GM12878 (cell line): ENCODE measurements around the gene NAT9. TPM values are rescaled to one million over a fixed set of nuclear protein-coding genes. Genes with fewer than 3 reads are reported as not detected.

Source experiments
- ATAC-seq: fragments of 200-7000 bp; cut with Tn5 transposase; 3 replicates; pipeline ENCODE4 v1.9.1; 2020; ENCODE audit warnings: mild to moderate bottlenecking, moderate library complexity
- BruUV-seq: library from RNA; stranded (reverse); fragments of 400-500 nt; replicated peaks from 2 replicates; lab custom pipeline; 2021; lab: Mats Ljungman, UMichigan
- CTCF ChIA-PET: fragments of 300-600 bp; sonication (Branson Sonifier 250); formaldehyde crosslinking; extraction: SDS; loops from one replicate; lab custom pipeline; 2021; ENCODE audit warnings: inconsistent platforms; lab: Yijun Ruan, JAX
- POLR2A ChIA-PET: fragments of 350-600 bp; formaldehyde crosslinking; extraction: SDS; loops from one replicate; lab custom pipeline; 2021; ENCODE audit warnings: inconsistent platforms; lab: Charles Lee
- RAD21 ChIA-PET: fragments of 300-600 bp; sonication (Branson Sonifier 250); formaldehyde crosslinking; loops from one replicate; lab custom pipeline; 2023; ENCODE audit warnings: antibody characterized with exemption; ENCODE audit not compliant: unreplicated experiment; lab: Charles Lee
- SMC1A ChIA-PET: fragments of 300-600 bp; sonication (Branson Sonifier 250); formaldehyde crosslinking; loops from one replicate; lab custom pipeline; 2023; ENCODE audit not compliant: unreplicated experiment, uncharacterized antibody; lab: Charles Lee
- DNase-seq: peaks from one replicate; pipeline ENCODE4 v3.0.0-alpha.2; 2011; ENCODE audit warnings: low read depth, low spot score
- FAIRE-seq: peaks from 3 replicates; lab custom pipeline; 2011; peaks lifted over from hg19 to GRCh38; lab: Jason Lieb, UNC
- H2AFZ ChIP-seq: 2 replicates; pipeline ENCODE4 v1.6.0; 2011; ENCODE audit warnings: low read depth, low read length, control low read depth; ENCODE audit not compliant: control insufficient read depth
- H3K27ac ChIP-seq: 2 replicates; pipeline ENCODE4 v1.5.1; 2011; ENCODE audit warnings: control low read depth; ENCODE audit not compliant: control insufficient read depth, insufficient read depth
- H3K27me3 ChIP-seq, 2 experiments: replicated peaks in 1 of 2; 2 replicates each; pipeline versions ENCODE4 v1.6.0 to v1.6.1; 2011; ENCODE audit warnings: low read length in 1 of 2; ENCODE audit not compliant: control insufficient read depth in 2 of 2, insufficient read depth in 2 of 2
- H3K36me3 ChIP-seq, 2 experiments: 2 replicates each; pipeline ENCODE4 v1.5.1; 2011; ENCODE audit warnings: low read length in 1 of 2; ENCODE audit not compliant: control insufficient read depth in 2 of 2, insufficient read depth in 2 of 2
- H3K4me1 ChIP-seq: 2 replicates; pipeline ENCODE4 v1.6.1; 2011; ENCODE audit warnings: mild to moderate bottlenecking, low read length, moderate library complexity, mixed read lengths; ENCODE audit not compliant: control insufficient read depth, insufficient read depth
- H3K4me2 ChIP-seq: 2 replicates; pipeline ENCODE4 v1.6.0; 2011; ENCODE audit warnings: control low read depth; ENCODE audit not compliant: control insufficient read depth, insufficient read depth
- H3K4me3 ChIP-seq: fragments of 200-600 bp; sonication (generic); 2 replicates; pipeline ENCODE4 v1.5.1; 2016
- H3K79me2 ChIP-seq: 2 replicates; pipeline ENCODE4 v1.6.0; 2011; ENCODE audit warnings: low read length; ENCODE audit not compliant: control insufficient read depth, insufficient read depth
- H3K9ac ChIP-seq: 2 replicates; pipeline ENCODE4 v1.8.0; 2011; ENCODE audit warnings: low read length, control low read depth, mixed read lengths; ENCODE audit not compliant: control insufficient read depth, insufficient read depth
- H3K9me3 ChIP-seq: replicated peaks from 3 replicates; pipeline ENCODE4 v1.5.1; 2011; ENCODE audit warnings: mild to moderate bottlenecking, low read length; ENCODE audit not compliant: control insufficient read depth, insufficient read depth
- H4K20me1 ChIP-seq: 2 replicates; pipeline ENCODE4 v1.6.0; 2011; ENCODE audit not compliant: control insufficient read depth, insufficient read depth
- EP300 ChIP-seq, 2 experiments: fragments of 150-350 bp in 1 of 2; IDR thresholded peaks; 2 replicates each; pipeline ENCODE4 v1.6.1; 2011 to 2012; ENCODE audit warnings: low read depth in 2 of 2, low read length in 2 of 2, borderline replicate concordance in 1 of 2, improper control_type of control experiment in 1 of 2, inconsistent platforms in 1 of 2; ENCODE audit not compliant: control insufficient read depth in 1 of 2
- IRF5 ChIP-seq: fragments of 450-650 bp; IDR thresholded peaks from 2 replicates; pipeline ENCODE4 v1.6.1; 2017; ENCODE audit warnings: borderline replicate concordance
- WGBS: methylation state at CpG from one replicate; pipeline ENCODE4 v1.1.6; 2016; ENCODE audit warnings: low lambda C conversion rate; ENCODE audit not compliant: insufficient replicate concordance, insufficient coverage; ENCODE audit errors: missing lambda C conversion rate; 5-methylcytosine and 5-hydroxymethylcytosine counted together
- in situ Hi-C: fragments of 300-500 bp; cut with MboI; formaldehyde crosslinking; loops from 9 replicates; pipeline ENCODE4 v1.14.3; 2018; ENCODE audit warnings: mixed read lengths
- intact Hi-C: fragments of 100-400 bp; cut with micrococcal nuclease; formaldehyde crosslinking; loops from one replicate; pipeline ENCODE4 v1.14.2; 2022; ENCODE audit not compliant: unreplicated experiment
- polyA plus RNA-seq, 11 experiments: library from polyadenylated mRNA; depleted of rRNA in 4 of 11; unstranded in 6 of 11; stranded (reverse) in 5 of 11; fragments of >200 nt; fragmentation: Nextera tagmentation in 4 of 11; fragmentation: Illumina TruSeq in 1 of 11; extraction: Ambion mirVana in 4 of 11; extraction: Trizol in 1 of 11; gene quantifications; 1 replicate in 1 of 11; 2 replicates in 10 of 11; pipeline versions ENCODE4 v1.2.1 to v1.2.3, GENCODE V29; 2011 to 2016; ENCODE audit warnings: inconsistent platforms in 2 of 11, missing spikeins in 2 of 11, low read depth in 1 of 11
- total RNA-seq, 4 experiments: library from RNA; depleted of rRNA in 3 of 4; stranded (reverse); fragments of >200 nt in 3 of 4; fragmentation: Illumina TruSeq in 1 of 4; extraction: Trizol in 1 of 4; gene quantifications; 2 replicates each; pipeline versions ENCODE4 v1.2.1 to v1.2.3, GENCODE V29; 2013 to 2021

Gene NAT9
- total and polyA plus RNA-seq, 10 of the 15 experiments (the other 5 are each of a cell fraction or from before 2014, with no cell fraction given): 3.5 to 45.3 (median 27.3) TPM

- WGBS: 74% methylated on average over 24 of the region's 26 CpGs
- no peaks in the 10 kb centered on the region for H3K9me3 ChIP-seq
- POLR2A ChIA-PET: interaction anchor here (2.8 kb wide), 1 partner anchor 8 kb away, joined by 16 read pairs; no protein-coding TSS in a partner anchor
- FAIRE-seq (no peak), DNase-seq (no peak)
- CTCF ChIA-PET: interaction anchor here (0.8 to 5.2 kb wide), 8 partner anchors 12 to 117 kb away, joined by 3 to 33 read pairs (median 6); partner anchors contain the start of gene NAT9
- H3K79me2 ChIP-seq: peaks cover 8% of the 10 kb centered on the region
- no peaks in the 10 kb centered on the region for H3K27me3 ChIP-seq
- TF ChIP-seq IRF5 (no peak), EP300 (IDR thresholded peaks at IDR 0.05; ENCODE audit: borderline replicate concordance in 1 of 2, control insufficient read depth in 1 of 2, low read depth in 2 of 2, low read length in 2 of 2) (no peak)
- TF ChIP-seq, all 136 proteins: peak for 0
- BruUV-seq: no TSS peak
- ChIA-PET RAD21 (interaction anchor here (1.1 to 2.7 kb wide), 4 partner anchors 8 to 100 kb away, joined by 3 to 12 read pairs (median 10); partner anchors contain the start of gene NAT9), SMC1A (interaction anchor here (2.0 kb wide), 2 partner anchors 9 to 20 kb away, joined by 8 to 10 read pairs; no protein-coding TSS in a partner anchor)
- H3K4me3 ChIP-seq: no peak overlapping the region
- peak overlapping the region; percentile 57 for H3K4me2 ChIP-seq
- no peaks in the 10 kb centered on the region for H4K20me1 ChIP-seq
- peak overlapping the region; percentile 26; the same call in 1 of the 2 replicates for H3K9ac ChIP-seq
- ATAC-seq: no peak
- H2AFZ ChIP-seq: no peak overlapping the region
- intact Hi-C loops (no loop called here), in situ Hi-C loops (no loop called here)
- H3K4me1 ChIP-seq: peaks cover 24% of the 10 kb centered on the region
- H3K27ac ChIP-seq: no peak overlapping the region; the same call in 1 of the 2 replicates
- no peaks in the 10 kb centered on the region; a peak in 2 of 4 replicates for H3K36me3 ChIP-seq
Measured at GRCh38 chr17:74757931-74758847, 18.0 kb downstream of the NAT9 start.
